NCI-H2171 (cell line): ENCODE results near the gene ALOX15B.
"Not testable (repeated sequence)": the region's sequence is repeated elsewhere in the genome, so short reads cannot be mapped to it uniquely, and the experiment has no call there.

Experiments
- DNase-seq: peaks from one replicate; lab custom pipeline; 2025; lab: John Stamatoyannopoulos, UW

The ALOX15B gene

GRCh38 chr17:8041249-8041928, 2.5 kb downstream of the ALOX15B start:
- DNase-seq: peak; percentile 38

- DNase-seq: no peak
Observed at GRCh38 chr17:8041979-8042378, 3.1 kb downstream of the ALOX15B start.

GRCh38 chr17:8044819-8045810, 6.3 kb downstream of the ALOX15B start:
- no peak for DNase-seq

- DNase-seq: no peak
Observed at GRCh38 chr17:8046306-8046928, 7.6 kb downstream of the ALOX15B start.

- no peak for DNase-seq
Observed at GRCh38 chr17:8046929-8047768, 8.3 kb downstream of the ALOX15B start.

- DNase-seq: no peak
Observed at GRCh38 chr17:8047769-8048110, 8.9 kb downstream of the ALOX15B start.

- DNase-seq: no peak
Observed at GRCh38 chr17:8048236-8048635, 9.4 kb downstream of the ALOX15B start.

- DNase-seq: no peak
Observed at GRCh38 chr17:8048736-8049135, 9.9 kb downstream of the ALOX15B start.

- DNase-seq: no peak
Observed at GRCh38 chr17:8051831-8052230, 13.0 kb downstream of the ALOX15B start.

- DNase-seq: no peak
Observed at GRCh38 chr17:8052256-8053252, 13.7 kb downstream of the ALOX15B start.

GRCh38 chr17:8053600-8053999, 14.7 kb downstream of the ALOX15B start:
- no peak for DNase-seq

- DNase-seq: no peak
Observed at GRCh38 chr17:8055851-8056231, 17.0 kb downstream of the ALOX15B start.

GRCh38 chr17:8056232-8056975, 17.5 kb downstream of the ALOX15B start:
- no peak for DNase-seq

- DNase-seq: no peak
Observed at GRCh38 chr17:8056976-8057625, 18.2 kb downstream of the ALOX15B start.

GRCh38 chr17:8057691-8058114, 18.8 kb downstream of the ALOX15B start:
- peak; percentile 64 for DNase-seq

- no peak for DNase-seq
Observed at GRCh38 chr17:8059131-8059530, 20.3 kb downstream of the ALOX15B start.

GRCh38 chr17:8060274-8060673, 21.4 kb downstream of the ALOX15B start:
- peak; percentile 58 for DNase-seq

GRCh38 chr17:8061851-8062250, 23.0 kb downstream of the ALOX15B start:
- DNase-seq: not testable (repeated sequence)

GRCh38 chr17:8062435-8062806, 23.6 kb downstream of the ALOX15B start:
- DNase-seq: no peak
